LNCaP clone FGC (cell line): ENCODE measurements around the gene COLQ.
"Not testable (repeated sequence)": the region's sequence is repeated elsewhere in the genome, so short reads cannot be mapped to it uniquely, and the experiment has no call there.

Experiments used
- DNase-seq: peaks from one replicate; pipeline ENCODE4 v3.0.0-alpha.2; 2011; ENCODE audit warnings: low read depth
- H3K4me3 ChIP-seq: 2 replicates; pipeline ENCODE4 v1.5.1; 2011; ENCODE audit warnings: mild to moderate bottlenecking, low read depth, low read length, control low read depth
- CTCF ChIP-seq: IDR thresholded peaks from 2 replicates; pipeline ENCODE4 v1.5.1; 2012; ENCODE audit warnings: mild to moderate bottlenecking; ENCODE audit not compliant: control insufficient read depth, insufficient read depth; ENCODE audit errors: extremely low read depth

COLQ gene

GRCh38 chr3:15535732-15536131 is 14.2 kb upstream of the COLQ start:
- H3K4me3 ChIP-seq = no peak overlapping the region
- no peak for TF ChIP-seq CTCF
- DNase-seq = no peak

- not testable (repeated sequence) for H3K4me3 ChIP-seq, DNase-seq
Observed at GRCh38 chr3:15532614-15533013, 11.1 kb upstream of the COLQ start.

- no peak for TF ChIP-seq CTCF
Observed at GRCh38 chr3:15531346-15531745, 9.8 kb upstream of the COLQ start.

GRCh38 chr3:15528854-15529537 is 7.5 kb upstream of the COLQ start:
- no peak overlapping the region for H3K4me3 ChIP-seq
- TF ChIP-seq CTCF = no peak
- no peak for DNase-seq

More at GRCh38 chr3:15531346-15531745, 9.8 kb upstream of the COLQ start:
- H3K4me3 ChIP-seq = no peak overlapping the region
- no peak for DNase-seq

- no peak for DNase-seq
- H3K4me3 ChIP-seq = no peak overlapping the region
- no peak for TF ChIP-seq CTCF
Observed at GRCh38 chr3:15527031-15527459, 5.5 kb upstream of the COLQ start.

GRCh38 chr3:15525790-15526189 is 4.3 kb upstream of the COLQ start:
- DNase-seq = no peak
- H3K4me3 ChIP-seq = no peak overlapping the region
- TF ChIP-seq CTCF = no peak

GRCh38 chr3:15523660-15524417 is 2.3 kb upstream of the COLQ start:
- no peak overlapping the region for H3K4me3 ChIP-seq
- no peak for DNase-seq
- TF ChIP-seq CTCF = no peak
